RWPE2 (cell line): ENCODE measurements around the gene ETNK2.

Source experiments
- ATAC-seq: fragments of 200-7000 bp; cut with Tn5 transposase; 3 replicates; pipeline ENCODE4 v1.9.1; 2021; ENCODE audit warnings: low read depth
- DNase-seq: peaks from one replicate; pipeline ENCODE4 v3.0.0-alpha.2; 2020; ENCODE audit warnings: low spot score
- H3K27ac ChIP-seq: fragments of 450-650 bp; 2 replicates; pipeline ENCODE4 v1.5.1; 2017; ENCODE audit warnings: mild to moderate bottlenecking; ENCODE audit not compliant: poor library complexity, severe bottlenecking
- H3K27me3 ChIP-seq: fragments of 250-450 bp; sonication (Bioruptor Pico); 2 replicates; pipeline ENCODE4 v1.5.1; 2021; ENCODE audit warnings: mild to moderate bottlenecking, moderate library complexity; ENCODE audit not compliant: insufficient read depth, poor library complexity, severe bottlenecking
- H3K36me3 ChIP-seq: fragments of 250-450 bp; sonication (Bioruptor Pico); 2 replicates; pipeline ENCODE4 v1.5.1; 2020; ENCODE audit warnings: low read depth, mild to moderate bottlenecking, moderate library complexity
- H3K4me1 ChIP-seq: fragments of 250-450 bp; sonication (Bioruptor Pico); 2 replicates; pipeline ENCODE4 v1.5.1; 2021; ENCODE audit warnings: mild to moderate bottlenecking, moderate library complexity; ENCODE audit not compliant: insufficient read depth, poor library complexity, severe bottlenecking
- H3K4me3 ChIP-seq: fragments of 250-450 bp; sonication (Bioruptor Pico); 2 replicates; pipeline ENCODE4 v1.5.1; 2021; ENCODE audit warnings: mild to moderate bottlenecking, moderate library complexity; ENCODE audit not compliant: severe bottlenecking
- H3K9me3 ChIP-seq: fragments of 250-450 bp; sonication (Bioruptor Pico); 2 replicates; pipeline ENCODE4 v1.5.1; 2021; ENCODE audit warnings: mild to moderate bottlenecking, moderate library complexity; ENCODE audit not compliant: severe bottlenecking
- CTCF ChIP-seq: fragments of 450-650 bp; IDR thresholded peaks from one replicate; pipeline ENCODE4 v1.5.1; 2017; ENCODE audit warnings: mild to moderate bottlenecking, moderate library complexity; ENCODE audit not compliant: poor library complexity, severe bottlenecking

Gene ETNK2

DNA sequence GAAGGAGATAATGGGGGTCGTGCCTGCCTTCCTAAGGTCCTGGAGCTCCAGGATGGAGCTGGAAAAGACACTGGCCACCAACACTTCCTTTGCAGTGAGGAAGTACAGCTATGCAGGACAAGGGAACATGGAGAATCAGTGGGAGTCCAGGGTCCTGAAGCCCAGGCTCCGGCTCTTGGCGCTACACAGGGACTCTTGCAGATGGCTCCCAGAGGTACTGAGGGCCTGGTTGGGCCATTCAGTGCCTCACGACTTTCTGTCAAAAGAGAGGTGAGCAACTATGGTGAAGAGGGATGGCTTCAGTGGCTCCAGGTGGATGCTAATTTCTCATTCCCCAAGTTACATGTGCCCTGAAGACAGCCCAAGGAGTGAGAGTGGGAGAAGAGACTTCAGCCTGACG is 1.8 kb upstream of the ETNK2 start:
- H3K9me3 ChIP-seq: no peaks in the 10 kb centered on the region
- H3K4me3 ChIP-seq: no peak overlapping the region
- no peak for TF ChIP-seq CTCF
- H3K27ac ChIP-seq: no peak overlapping the region
- peaks cover 9% of the 10 kb centered on the region for H3K4me1 ChIP-seq
- ATAC-seq (no peak), DNase-seq (no peak)
- no peaks in the 10 kb centered on the region for H3K36me3 ChIP-seq
- H3K27me3 ChIP-seq: no peaks in the 10 kb centered on the region

DNA sequence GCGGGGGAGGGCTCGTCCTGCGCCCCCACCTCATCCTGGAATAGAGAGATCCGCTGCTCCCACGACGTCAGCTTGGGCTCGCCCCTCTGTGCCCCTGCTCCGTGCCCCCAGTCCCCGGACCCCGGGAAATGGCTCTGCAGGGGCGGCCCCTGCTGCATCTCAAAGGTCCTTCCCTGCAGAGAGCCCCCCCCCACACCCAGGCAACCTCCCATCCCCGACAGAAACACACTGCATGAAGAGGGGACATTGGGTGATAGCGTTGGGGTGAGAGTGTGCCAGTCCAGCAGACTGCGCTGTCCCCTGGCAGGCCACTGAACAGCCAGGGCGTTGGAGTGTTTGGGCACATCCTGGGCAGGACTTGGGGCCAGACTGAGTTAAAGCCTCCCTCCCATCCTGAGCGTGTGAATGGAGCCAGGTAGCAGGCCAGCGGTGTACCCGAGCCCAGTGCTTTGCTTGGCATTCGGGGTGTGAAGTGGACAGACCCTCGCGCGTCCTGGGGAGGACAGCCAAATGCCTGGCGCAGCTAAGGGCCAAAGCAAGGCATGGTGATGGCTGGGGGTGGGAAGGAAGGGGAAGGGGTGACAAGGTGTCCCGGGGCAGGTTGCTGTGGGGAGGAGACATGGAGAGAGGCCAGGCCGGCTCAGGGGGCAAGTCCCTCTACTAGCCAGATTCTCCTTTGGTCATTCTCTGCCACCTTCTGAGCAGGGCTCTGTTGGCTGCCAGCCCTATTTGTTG is 633 bp upstream of the ETNK2 start:
- DNase-seq (no peak), ATAC-seq (0 out of 3 replicates have a peak, but pooled peaks have one; percentile 19)
- Histone ChIP-seq H3K4me3 (peak overlapping the region; percentile 69), H3K9me3 (no peaks in the 10 kb centered on the region), H3K36me3 (no peaks in the 10 kb centered on the region), H3K4me1 (peaks cover 9% of the 10 kb centered on the region), H3K27me3 (no peaks in the 10 kb centered on the region), H3K27ac (peak overlapping the region; percentile 0)
- TF ChIP-seq CTCF: no peak

GRCh38 chr1:204150702-204151551 is 917 bp downstream of the ETNK2 start:
- peak overlapping the region; percentile 0 for H3K27ac ChIP-seq
- no peaks in the 10 kb centered on the region for H3K9me3 ChIP-seq
- peak; percentile 36 for ATAC-seq
- DNase-seq: no peak
- no peak for TF ChIP-seq CTCF
- H3K4me1 ChIP-seq: peaks cover 9% of the 10 kb centered on the region
- H3K36me3 ChIP-seq: no peaks in the 10 kb centered on the region
- H3K27me3 ChIP-seq: no peaks in the 10 kb centered on the region
- peak overlapping the region; percentile 69 for H3K4me3 ChIP-seq

- DNase-seq: no peak
Observed at GRCh38 chr1:204149635-204150565, 1.9 kb downstream of the ETNK2 start.

More at GRCh38 chr1:204149635-204150565, 1.9 kb downstream of the ETNK2 start:
- no peaks in the 10 kb centered on the region for H3K27me3 ChIP-seq
- H3K4me3 ChIP-seq: no peak overlapping the region
- no peak for ATAC-seq
- H3K27ac ChIP-seq: no peak overlapping the region
- H3K9me3 ChIP-seq: no peaks in the 10 kb centered on the region
- peaks cover 8% of the 10 kb centered on the region for H3K4me1 ChIP-seq
- no peaks in the 10 kb centered on the region for H3K36me3 ChIP-seq
- TF ChIP-seq CTCF: no peak
